Endothelial cell of umbilical vein (primary cell): ENCODE results near the gene LCLAT1. TPM values are rescaled to one million over a fixed set of nuclear protein-coding genes. Genes with fewer than 3 reads are reported as not detected.

ENCODE experiments used
- BruUV-seq: library from RNA; stranded (reverse); fragments of 400-500 nt; replicated peaks from 2 replicates; lab custom pipeline; 2021; lab: Mats Ljungman, UMichigan
- CTCF ChIA-PET: fragments of 300-600, 350-600 bp; sonication (Branson Sonifier 250); formaldehyde crosslinking; loops from one replicate; lab custom pipeline; 2021; ENCODE audit warnings: antibody characterized with exemption, inconsistent platforms; lab: Charles Lee
- POLR2A ChIA-PET: fragments of 300-600, 350-600 bp; sonication (Branson Sonifier 250); formaldehyde crosslinking; loops from one replicate; lab custom pipeline; 2021; ENCODE audit warnings: antibody characterized with exemption, inconsistent platforms; lab: Charles Lee
- DNase-seq: peaks from one replicate; pipeline ENCODE4 v3.0.0-alpha.2; 2011; ENCODE audit warnings: low read depth, low spot score
- FAIRE-seq: peaks from 2 replicates; lab custom pipeline; 2011; peaks lifted over from hg19 to GRCh38; lab: Jason Lieb, UNC
- H2AFZ ChIP-seq: 2 replicates; pipeline ENCODE4 v1.6.0; 2012; ENCODE audit warnings: low read depth, low read length, control low read depth, inconsistent platforms
- H3K27ac ChIP-seq: 2 replicates; pipeline ENCODE4 v1.5.1; 2011; ENCODE audit warnings: low read depth, mild to moderate bottlenecking, control low read depth, low read length, moderate library complexity; ENCODE audit not compliant: insufficient read depth
- H3K27me3 ChIP-seq, 2 experiments: 2 replicates each; pipeline versions ENCODE4 v1.6.0 to v1.6.1; 2011; ENCODE audit warnings: low read length in 2 of 2, mixed read lengths in 1 of 2; ENCODE audit not compliant: control insufficient read depth in 2 of 2, insufficient read depth in 2 of 2
- H3K36me3 ChIP-seq, 2 experiments: 2 replicates in 1 of 2; 3 replicates in 1 of 2; pipeline ENCODE4 v1.5.1; 2011; ENCODE audit warnings: low read length in 2 of 2, mild to moderate bottlenecking in 1 of 2, moderate library complexity in 1 of 2; ENCODE audit not compliant: control insufficient read depth in 2 of 2, insufficient read depth in 2 of 2; ENCODE audit errors: extremely low read depth in 1 of 2
- H3K4me1 ChIP-seq: 3 replicates; pipeline ENCODE4 v1.5.1; 2011; ENCODE audit warnings: mild to moderate bottlenecking, low read length; ENCODE audit not compliant: control insufficient read depth, insufficient read depth; ENCODE audit errors: extremely low read depth
- H3K4me2 ChIP-seq: 2 replicates; pipeline ENCODE4 v1.6.1; 2011; ENCODE audit warnings: low read length, control low read depth, mixed read lengths; ENCODE audit not compliant: insufficient read depth
- H3K4me3 ChIP-seq, 3 experiments: fragments of 200-600 bp in 1 of 3; sonication (generic), shearing (Covaris generic) in 1 of 3; replicated peaks in 1 of 3; 2 replicates each; pipeline ENCODE4 v1.5.1; 2011 to 2016; ENCODE audit warnings: control low read depth in 3 of 3, low read length in 3 of 3, mild to moderate bottlenecking in 2 of 3, inconsistent platforms in 1 of 3, low read depth in 1 of 3, moderate library complexity in 1 of 3; ENCODE audit not compliant: insufficient read depth in 1 of 3
- H3K79me2 ChIP-seq: 2 replicates; pipeline ENCODE4 v1.6.0; 2012; ENCODE audit warnings: low read length, inconsistent platforms; ENCODE audit not compliant: control insufficient read depth, insufficient read depth
- H3K9ac ChIP-seq: replicated peaks from 2 replicates; pipeline ENCODE3; 2011; ENCODE audit warnings: low read length, control low read depth; ENCODE audit not compliant: insufficient read depth; ENCODE audit errors: extremely low read depth
- H3K9me1 ChIP-seq: replicated peaks from 3 replicates; pipeline ENCODE4 v1.6.0; 2011; ENCODE audit warnings: mild to moderate bottlenecking, low read length; ENCODE audit not compliant: control insufficient read depth, insufficient read depth; ENCODE audit errors: extremely low read depth
- H3K9me3 ChIP-seq: replicated peaks from 2 replicates; pipeline ENCODE4 v1.5.1; 2012; ENCODE audit warnings: low read length, inconsistent platforms; ENCODE audit not compliant: control insufficient read depth, insufficient read depth
- H4K20me1 ChIP-seq: replicated peaks from 2 replicates; pipeline ENCODE3; 2011; ENCODE audit warnings: mild to moderate bottlenecking, low read length; ENCODE audit not compliant: control insufficient read depth, insufficient read depth; ENCODE audit errors: extremely low read depth
- FOS ChIP-seq: IDR thresholded peaks from 2 replicates; pipeline ENCODE4 v1.6.1; 2011; ENCODE audit warnings: mild to moderate bottlenecking, low read length, moderate library complexity, borderline replicate concordance; ENCODE audit not compliant: insufficient read depth
- GATA2 ChIP-seq: IDR thresholded peaks from 2 replicates; pipeline ENCODE4 v1.7.0; 2011; ENCODE audit warnings: low read depth, mild to moderate bottlenecking, moderate library complexity, mixed read lengths, low read length; ENCODE audit not compliant: insufficient read length, insufficient read depth
- JUN ChIP-seq: IDR thresholded peaks from 2 replicates; pipeline ENCODE4 v1.6.1; 2011; ENCODE audit warnings: borderline replicate concordance, low read depth; ENCODE audit not compliant: insufficient read length, insufficient read depth
- MYC ChIP-seq: IDR thresholded peaks from one replicate; pipeline ENCODE4 v1.6.1; 2011; ENCODE audit warnings: mild to moderate bottlenecking, low read depth, low read length
- POLR2A ChIP-seq: IDR thresholded peaks from 2 replicates; pipeline ENCODE4 v1.6.1; 2012; ENCODE audit warnings: low read depth, mild to moderate bottlenecking, control low read depth, low read length
- POLR2AphosphoS5 ChIP-seq: IDR thresholded peaks from 2 replicates; pipeline ENCODE4 v1.6.1; 2012; ENCODE audit warnings: low read depth, mild to moderate bottlenecking, control low read depth, low read length, moderate library complexity; ENCODE audit not compliant: insufficient read depth
- dilution Hi-C: fragments of 300-500 bp; cut with MboI; formaldehyde crosslinking; loops from one replicate; pipeline ENCODE4 v1.15.0; 2019; ENCODE audit warnings: low sequenced_read_pairs; ENCODE audit not compliant: extremely low pct_ligation_motif_present
- intact Hi-C: fragments of 100-400 bp; cut with micrococcal nuclease; formaldehyde crosslinking; loops from one replicate; pipeline ENCODE4 v1.10.0; 2022
- polyA plus RNA-seq, 4 experiments: library from polyadenylated mRNA; depleted of rRNA in 3 of 4; stranded (reverse) in 3 of 4; unstranded in 1 of 4; fragments of >200 nt; gene quantifications; 2 replicates each; pipeline versions ENCODE4 v1.2.1 to v1.2.3, GENCODE V29; 2011 to 2012; ENCODE audit warnings: missing spikeins in 1 of 4
- total RNA-seq: library from RNA; stranded (reverse); gene quantifications from 2 replicates; pipeline ENCODE4 v1.2.3, GENCODE V29; 2021
- TF ChIP-seq, protein P1 (sequence below): IDR thresholded peaks from 2 replicates; pipeline ENCODE4 v1.6.1; 2011; ENCODE audit not compliant: insufficient read depth, insufficient read length
- TF ChIP-seq, protein P2 (sequence below), 2 donors: IDR thresholded peaks; 1 replicate in 1 of 2; 2 replicates in 1 of 2; pipeline ENCODE4 v1.5.1; 2011; ENCODE audit warnings: low read length in 2 of 2, mild to moderate bottlenecking in 2 of 2, moderate library complexity in 2 of 2, control low read depth in 1 of 2, inconsistent platforms in 1 of 2, low read depth in 1 of 2; ENCODE audit not compliant: insufficient read depth in 1 of 2; ENCODE audit errors: extremely low read depth in 1 of 2

LCLAT1 gene
- total and polyA plus RNA-seq, 2 donors (not counting 3 experiments of a cell fraction or from before 2014, with no cell fraction given), result 6.1 to 20.8 TPM

DNA sequence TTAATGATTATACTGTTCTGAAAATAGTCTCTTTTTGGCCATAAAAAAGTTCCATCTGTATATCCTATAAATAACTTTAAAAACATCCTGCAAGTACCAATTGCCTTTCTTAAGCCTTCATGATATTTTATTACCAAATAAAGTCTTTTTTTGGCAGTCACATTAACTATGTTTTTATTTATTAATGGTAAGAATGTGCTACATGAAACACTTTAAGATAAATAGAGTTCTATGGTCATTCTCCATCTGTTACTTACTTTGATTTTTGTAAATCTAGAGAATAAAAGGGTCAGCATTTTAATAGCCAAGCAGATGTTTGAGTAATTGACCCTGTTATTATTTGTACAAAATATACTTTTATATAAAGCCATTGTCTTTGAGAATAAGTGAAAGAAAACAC is 52.6 kb downstream of the LCLAT1 start:
- Histone ChIP-seq H3K79me2 (peaks cover 2% of the 10 kb centered on the region), H4K20me1 (no peaks in the 10 kb centered on the region), H3K4me3 (no peak overlapping the region), H3K36me3 (no peaks in the 10 kb centered on the region), H3K4me1 (no peaks in the 10 kb centered on the region), H2AFZ (no peak overlapping the region), H3K9me3 (no peaks in the 10 kb centered on the region), H3K9me1 (no peaks in the 10 kb centered on the region), H3K27ac (no peak overlapping the region), H3K4me2 (no peak overlapping the region), H3K9ac (no peak overlapping the region), H3K27me3 (no peaks in the 10 kb centered on the region)
- TF ChIP-seq MYC (no peak), GATA2 (no peak), FOS (no peak), JUN (no peak), POLR2AphosphoS5 (no peak), POLR2A (no peak)
- TF ChIP-seq, protein P1, sequence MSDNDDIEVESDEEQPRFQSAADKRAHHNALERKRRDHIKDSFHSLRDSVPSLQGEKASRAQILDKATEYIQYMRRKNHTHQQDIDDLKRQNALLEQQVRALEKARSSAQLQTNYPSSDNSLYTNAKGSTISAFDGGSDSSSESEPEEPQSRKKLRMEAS, result no peak
- TF ChIP-seq, protein P2, sequence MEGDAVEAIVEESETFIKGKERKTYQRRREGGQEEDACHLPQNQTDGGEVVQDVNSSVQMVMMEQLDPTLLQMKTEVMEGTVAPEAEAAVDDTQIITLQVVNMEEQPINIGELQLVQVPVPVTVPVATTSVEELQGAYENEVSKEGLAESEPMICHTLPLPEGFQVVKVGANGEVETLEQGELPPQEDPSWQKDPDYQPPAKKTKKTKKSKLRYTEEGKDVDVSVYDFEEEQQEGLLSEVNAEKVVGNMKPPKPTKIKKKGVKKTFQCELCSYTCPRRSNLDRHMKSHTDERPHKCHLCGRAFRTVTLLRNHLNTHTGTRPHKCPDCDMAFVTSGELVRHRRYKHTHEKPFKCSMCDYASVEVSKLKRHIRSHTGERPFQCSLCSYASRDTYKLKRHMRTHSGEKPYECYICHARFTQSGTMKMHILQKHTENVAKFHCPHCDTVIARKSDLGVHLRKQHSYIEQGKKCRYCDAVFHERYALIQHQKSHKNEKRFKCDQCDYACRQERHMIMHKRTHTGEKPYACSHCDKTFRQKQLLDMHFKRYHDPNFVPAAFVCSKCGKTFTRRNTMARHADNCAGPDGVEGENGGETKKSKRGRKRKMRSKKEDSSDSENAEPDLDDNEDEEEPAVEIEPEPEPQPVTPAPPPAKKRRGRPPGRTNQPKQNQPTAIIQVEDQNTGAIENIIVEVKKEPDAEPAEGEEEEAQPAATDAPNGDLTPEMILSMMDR (IDR thresholded peaks at IDR 0.05; ENCODE audit: extremely low read depth in 1 of 2, insufficient read depth in 1 of 2, low read depth in 1 of 2, low read length in 2 of 2), result no peak
- dilution Hi-C loops (no loop called here), intact Hi-C loops (no loop called here)
- no peak for FAIRE-seq
- CTCF ChIA-PET, result no interaction called here
- no TSS peak for BruUV-seq
- DNase-seq, result no peak
- POLR2A ChIA-PET, result no interaction called here
